Breast epithelium (tissue), 3 donors: ENCODE data around the gene MAPK8IP2.

Experiments
- POLR2A ChIP-seq: fragments of 450-650 bp; IDR thresholded peaks from one replicate; pipeline ENCODE4 v1.6.1; 2016; ENCODE audit warnings: antibody characterized with exemption, mild to moderate bottlenecking, moderate library complexity
- POLR2AphosphoS5 ChIP-seq, 3 donors: sonication (generic); formaldehyde crosslinking; IDR thresholded peaks; one replicate each; pipeline ENCODE4 v1.6.1; 2017; ENCODE audit warnings: antibody characterized with exemption in 3 of 3
- TF ChIP-seq, protein P1 (sequence below), 3 donors: fragments of 450-650 bp; IDR thresholded peaks; one replicate each; pipeline ENCODE4 v1.5.1; 2016 to 2017; ENCODE audit warnings: antibody characterized with exemption in 3 of 3, mild to moderate bottlenecking in 3 of 3, moderate library complexity in 3 of 3

DNA sequence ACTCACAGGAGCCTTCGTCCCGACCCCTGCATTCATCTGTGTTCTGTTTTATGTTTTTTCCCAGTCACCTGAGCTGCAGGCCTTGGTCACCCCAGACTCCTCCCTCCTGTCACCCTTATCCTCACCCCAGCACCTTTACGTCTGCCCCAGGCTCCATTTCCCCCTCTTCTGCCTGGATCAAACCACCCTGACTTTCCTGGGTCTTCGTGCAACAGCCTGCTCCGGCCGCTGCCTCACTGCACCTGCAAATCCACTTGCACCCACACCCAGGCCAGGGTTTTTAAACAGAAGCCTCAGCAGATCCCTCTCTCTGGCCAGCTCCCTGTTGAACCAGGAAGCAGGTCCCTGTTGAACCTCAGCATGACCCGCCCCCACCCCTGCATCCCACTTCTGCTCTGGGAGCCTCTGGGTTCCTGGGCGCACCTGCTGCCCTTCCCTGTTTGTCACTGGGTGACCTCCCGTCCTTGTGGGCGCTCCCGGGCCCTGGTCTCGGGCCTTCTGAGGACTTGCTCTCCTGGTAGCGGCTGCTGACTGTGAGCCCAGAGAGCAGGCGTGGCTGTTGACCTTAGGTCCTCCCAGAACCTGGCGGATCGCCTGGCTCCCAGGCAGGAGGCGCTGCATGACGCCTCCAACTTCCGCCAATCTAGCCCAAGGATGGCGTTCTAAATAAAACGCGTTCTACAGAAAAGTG, 12.8 kb downstream of the MAPK8IP2 start:
- no peak for TF ChIP-seq POLR2A
- TF ChIP-seq, protein P1, sequence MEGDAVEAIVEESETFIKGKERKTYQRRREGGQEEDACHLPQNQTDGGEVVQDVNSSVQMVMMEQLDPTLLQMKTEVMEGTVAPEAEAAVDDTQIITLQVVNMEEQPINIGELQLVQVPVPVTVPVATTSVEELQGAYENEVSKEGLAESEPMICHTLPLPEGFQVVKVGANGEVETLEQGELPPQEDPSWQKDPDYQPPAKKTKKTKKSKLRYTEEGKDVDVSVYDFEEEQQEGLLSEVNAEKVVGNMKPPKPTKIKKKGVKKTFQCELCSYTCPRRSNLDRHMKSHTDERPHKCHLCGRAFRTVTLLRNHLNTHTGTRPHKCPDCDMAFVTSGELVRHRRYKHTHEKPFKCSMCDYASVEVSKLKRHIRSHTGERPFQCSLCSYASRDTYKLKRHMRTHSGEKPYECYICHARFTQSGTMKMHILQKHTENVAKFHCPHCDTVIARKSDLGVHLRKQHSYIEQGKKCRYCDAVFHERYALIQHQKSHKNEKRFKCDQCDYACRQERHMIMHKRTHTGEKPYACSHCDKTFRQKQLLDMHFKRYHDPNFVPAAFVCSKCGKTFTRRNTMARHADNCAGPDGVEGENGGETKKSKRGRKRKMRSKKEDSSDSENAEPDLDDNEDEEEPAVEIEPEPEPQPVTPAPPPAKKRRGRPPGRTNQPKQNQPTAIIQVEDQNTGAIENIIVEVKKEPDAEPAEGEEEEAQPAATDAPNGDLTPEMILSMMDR (IDR thresholded peaks at IDR 0.05) = no peak
- no peak for TF ChIP-seq POLR2AphosphoS5 (IDR thresholded peaks at IDR 0.05)
